Measurements from ENCODE around the gene TRPT1.

The TRPT1 gene

DNA sequence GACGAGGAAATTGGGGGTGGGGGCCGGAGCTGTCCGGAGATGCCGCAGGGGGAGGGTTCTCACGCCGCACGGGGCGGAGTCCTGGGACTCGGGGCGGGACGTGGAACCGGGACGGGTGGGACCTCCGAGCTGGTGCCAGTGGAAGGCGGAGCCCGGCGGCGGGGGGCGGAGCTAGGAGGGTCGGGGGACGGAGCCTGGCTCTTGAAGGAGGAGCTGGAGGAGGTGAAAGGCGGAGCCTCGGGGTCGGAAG, 15.2 kb upstream of the TRPT1 start:
- peak; percentile 82 for ATAC-seq
- TF ChIP-seq BACH2 (CRISPR knock-in tag; IDR thresholded peaks at IDR 0.05; ENCODE audit: borderline replicate concordance), result no peak
- TF ChIP-seq ZFP30 (CRISPR knock-in tag; IDR thresholded peaks at IDR 0.05), result no peak
- no peak for TF ChIP-seq ZNF8 (CRISPR knock-in tag; IDR thresholded peaks at IDR 0.05)
- TF ChIP-seq CSDC2 (CRISPR knock-in tag; IDR thresholded peaks at IDR 0.05), result no peak

DNA sequence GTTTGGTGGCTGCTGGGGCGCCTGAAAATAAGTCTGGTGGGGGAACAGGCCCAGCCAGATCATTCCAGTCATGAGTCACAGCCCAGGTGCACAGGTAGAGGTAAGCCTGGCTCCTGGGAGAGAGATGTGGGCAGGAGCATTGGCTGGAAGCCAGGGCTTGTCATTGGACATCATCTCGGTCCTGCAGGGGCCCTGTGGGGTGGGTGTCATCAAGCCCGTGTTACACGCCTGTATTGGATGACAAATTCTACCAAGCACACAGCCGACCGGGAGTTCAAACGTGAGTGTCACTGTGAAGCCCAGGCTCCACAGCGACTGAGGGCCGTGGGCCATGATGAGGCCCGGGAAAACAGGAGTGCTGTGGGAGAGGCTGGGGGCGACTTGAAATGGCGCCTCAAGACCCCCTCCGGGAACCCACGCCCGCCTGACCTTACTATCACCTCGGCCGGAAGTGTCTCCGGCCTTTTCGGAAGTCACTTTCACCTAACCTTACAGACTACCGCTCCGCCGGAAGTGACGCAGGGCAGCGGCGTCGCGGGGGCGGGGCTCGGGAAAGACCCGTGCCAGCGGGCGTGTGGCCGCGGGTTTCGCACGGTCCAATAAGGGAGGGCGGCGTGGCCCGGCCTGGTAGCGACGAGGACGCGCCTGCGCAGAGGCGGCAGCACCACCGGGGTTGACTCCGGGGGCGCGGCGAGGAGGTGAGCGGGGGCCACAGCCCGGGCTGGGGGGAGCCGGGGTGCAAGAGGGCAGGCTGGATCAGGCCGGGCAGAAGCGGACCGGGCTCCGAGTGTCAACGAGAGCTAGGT, 14.7 kb upstream of the TRPT1 start, which contains the start of gene FKBP2:
TSS of gene FKBP2 (plus strand) at position 661 of the 806 bp plus-strand sequence. CDS start 1,293 bp downstream, outside the sequence.
- TF ChIP-seq, protein P1, sequence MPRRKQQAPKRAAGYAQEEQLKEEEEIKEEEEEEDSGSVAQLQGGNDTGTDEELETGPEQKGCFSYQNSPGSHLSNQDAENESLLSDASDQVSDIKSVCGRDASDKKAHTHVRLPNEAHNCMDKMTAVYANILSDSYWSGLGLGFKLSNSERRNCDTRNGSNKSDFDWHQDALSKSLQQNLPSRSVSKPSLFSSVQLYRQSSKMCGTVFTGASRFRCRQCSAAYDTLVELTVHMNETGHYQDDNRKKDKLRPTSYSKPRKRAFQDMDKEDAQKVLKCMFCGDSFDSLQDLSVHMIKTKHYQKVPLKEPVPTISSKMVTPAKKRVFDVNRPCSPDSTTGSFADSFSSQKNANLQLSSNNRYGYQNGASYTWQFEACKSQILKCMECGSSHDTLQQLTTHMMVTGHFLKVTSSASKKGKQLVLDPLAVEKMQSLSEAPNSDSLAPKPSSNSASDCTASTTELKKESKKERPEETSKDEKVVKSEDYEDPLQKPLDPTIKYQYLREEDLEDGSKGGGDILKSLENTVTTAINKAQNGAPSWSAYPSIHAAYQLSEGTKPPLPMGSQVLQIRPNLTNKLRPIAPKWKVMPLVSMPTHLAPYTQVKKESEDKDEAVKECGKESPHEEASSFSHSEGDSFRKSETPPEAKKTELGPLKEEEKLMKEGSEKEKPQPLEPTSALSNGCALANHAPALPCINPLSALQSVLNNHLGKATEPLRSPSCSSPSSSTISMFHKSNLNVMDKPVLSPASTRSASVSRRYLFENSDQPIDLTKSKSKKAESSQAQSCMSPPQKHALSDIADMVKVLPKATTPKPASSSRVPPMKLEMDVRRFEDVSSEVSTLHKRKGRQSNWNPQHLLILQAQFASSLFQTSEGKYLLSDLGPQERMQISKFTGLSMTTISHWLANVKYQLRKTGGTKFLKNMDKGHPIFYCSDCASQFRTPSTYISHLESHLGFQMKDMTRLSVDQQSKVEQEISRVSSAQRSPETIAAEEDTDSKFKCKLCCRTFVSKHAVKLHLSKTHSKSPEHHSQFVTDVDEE (CRISPR knock-in tag; IDR thresholded peaks at IDR 0.05), result no peak
- TF ChIP-seq, protein P2, sequence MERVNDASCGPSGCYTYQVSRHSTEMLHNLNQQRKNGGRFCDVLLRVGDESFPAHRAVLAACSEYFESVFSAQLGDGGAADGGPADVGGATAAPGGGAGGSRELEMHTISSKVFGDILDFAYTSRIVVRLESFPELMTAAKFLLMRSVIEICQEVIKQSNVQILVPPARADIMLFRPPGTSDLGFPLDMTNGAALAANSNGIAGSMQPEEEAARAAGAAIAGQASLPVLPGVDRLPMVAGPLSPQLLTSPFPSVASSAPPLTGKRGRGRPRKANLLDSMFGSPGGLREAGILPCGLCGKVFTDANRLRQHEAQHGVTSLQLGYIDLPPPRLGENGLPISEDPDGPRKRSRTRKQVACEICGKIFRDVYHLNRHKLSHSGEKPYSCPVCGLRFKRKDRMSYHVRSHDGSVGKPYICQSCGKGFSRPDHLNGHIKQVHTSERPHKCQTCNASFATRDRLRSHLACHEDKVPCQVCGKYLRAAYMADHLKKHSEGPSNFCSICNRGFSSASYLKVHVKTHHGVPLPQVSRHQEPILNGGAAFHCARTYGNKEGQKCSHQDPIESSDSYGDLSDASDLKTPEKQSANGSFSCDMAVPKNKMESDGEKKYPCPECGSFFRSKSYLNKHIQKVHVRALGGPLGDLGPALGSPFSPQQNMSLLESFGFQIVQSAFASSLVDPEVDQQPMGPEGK (CRISPR knock-in tag; IDR thresholded peaks at IDR 0.05; ENCODE audit: borderline replicate concordance), result peak; percentile 79
- peak; percentile 60 for ATAC-seq

DNA sequence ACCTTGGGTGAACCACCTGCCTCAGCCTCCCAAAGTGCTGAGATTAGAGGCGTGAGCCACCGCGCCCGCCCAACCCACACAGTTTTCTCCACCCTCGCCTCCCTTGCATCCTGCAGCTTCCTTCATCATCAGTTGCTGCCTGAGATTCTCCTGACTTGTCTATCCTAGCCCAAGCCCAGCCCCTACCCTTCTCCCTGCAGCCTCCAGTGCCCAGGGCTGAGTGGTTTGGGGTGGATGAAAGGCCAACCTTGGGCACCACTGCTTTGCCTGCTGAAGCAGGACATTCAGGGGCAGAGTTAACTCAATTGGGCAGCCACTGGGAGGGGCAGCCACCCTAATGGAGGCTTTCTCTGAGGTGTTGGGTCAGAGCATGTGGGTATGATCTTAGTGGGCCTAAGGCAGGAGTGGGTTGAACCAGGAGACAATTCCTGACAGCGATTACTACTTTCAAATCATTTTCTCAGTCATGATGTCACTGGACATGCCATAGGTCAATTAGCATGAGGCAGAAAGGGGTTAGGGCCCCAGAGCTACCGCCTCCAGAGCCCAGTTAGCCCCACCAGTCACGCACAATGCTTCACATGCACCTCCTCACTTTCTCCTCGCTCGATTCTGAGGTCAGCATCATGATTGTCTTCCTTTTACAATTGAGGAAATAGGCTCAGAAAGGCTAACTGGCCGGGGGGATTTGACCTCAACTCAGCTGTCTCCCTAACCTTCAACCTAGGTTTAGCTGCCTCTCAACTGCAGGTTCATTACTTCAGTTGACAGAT, 13.9 kb upstream of the TRPT1 start:
- TF ChIP-seq, protein P3, sequence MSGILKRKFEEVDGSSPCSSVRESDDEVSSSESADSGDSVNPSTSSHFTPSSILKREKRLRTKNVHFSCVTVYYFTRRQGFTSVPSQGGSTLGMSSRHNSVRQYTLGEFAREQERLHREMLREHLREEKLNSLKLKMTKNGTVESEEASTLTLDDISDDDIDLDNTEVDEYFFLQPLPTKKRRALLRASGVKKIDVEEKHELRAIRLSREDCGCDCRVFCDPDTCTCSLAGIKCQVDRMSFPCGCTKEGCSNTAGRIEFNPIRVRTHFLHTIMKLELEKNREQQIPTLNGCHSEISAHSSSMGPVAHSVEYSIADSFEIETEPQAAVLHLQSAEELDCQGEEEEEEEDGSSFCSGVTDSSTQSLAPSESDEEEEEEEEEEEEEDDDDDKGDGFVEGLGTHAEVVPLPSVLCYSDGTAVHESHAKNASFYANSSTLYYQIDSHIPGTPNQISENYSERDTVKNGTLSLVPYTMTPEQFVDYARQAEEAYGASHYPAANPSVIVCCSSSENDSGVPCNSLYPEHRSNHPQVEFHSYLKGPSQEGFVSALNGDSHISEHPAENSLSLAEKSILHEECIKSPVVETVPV (CRISPR knock-in tag; IDR thresholded peaks at IDR 0.05), result no peak
- TF ChIP-seq ESRRG (CRISPR knock-in tag; IDR thresholded peaks at IDR 0.05) (no peak), ZNF70 (CRISPR knock-in tag; IDR thresholded peaks at IDR 0.05) (no peak), CSDC2 (CRISPR knock-in tag; IDR thresholded peaks at IDR 0.05) (no peak), SNAI2 (CRISPR knock-in tag; IDR thresholded peaks at IDR 0.05) (no peak), ZNF565 (CRISPR knock-in tag; conservative IDR thresholded peaks at IDR 0.05; ENCODE audit: low read depth) (no peak), ZC3H10 (CRISPR knock-in tag; IDR thresholded peaks at IDR 0.05) (no peak), BACH2 (CRISPR knock-in tag; IDR thresholded peaks at IDR 0.05; ENCODE audit: borderline replicate concordance) (no peak), ZNF8 (CRISPR knock-in tag; IDR thresholded peaks at IDR 0.05) (no peak), TOX (CRISPR knock-in tag; IDR thresholded peaks at IDR 0.05; ENCODE audit: borderline replicate concordance) (no peak), ZFP30 (CRISPR knock-in tag; IDR thresholded peaks at IDR 0.05) (no peak), ZFP3 (CRISPR knock-in tag; IDR thresholded peaks at IDR 0.05) (no peak), ISL1 (CRISPR knock-in tag; IDR thresholded peaks at IDR 0.05) (no peak), ARNTL (CRISPR knock-in tag; IDR thresholded peaks at IDR 0.05; ENCODE audit: borderline replicate concordance, low read depth) (no peak)
- TF ChIP-seq, protein P1 (CRISPR knock-in tag; IDR thresholded peaks at IDR 0.05), result no peak
- TF ChIP-seq, protein P4, sequence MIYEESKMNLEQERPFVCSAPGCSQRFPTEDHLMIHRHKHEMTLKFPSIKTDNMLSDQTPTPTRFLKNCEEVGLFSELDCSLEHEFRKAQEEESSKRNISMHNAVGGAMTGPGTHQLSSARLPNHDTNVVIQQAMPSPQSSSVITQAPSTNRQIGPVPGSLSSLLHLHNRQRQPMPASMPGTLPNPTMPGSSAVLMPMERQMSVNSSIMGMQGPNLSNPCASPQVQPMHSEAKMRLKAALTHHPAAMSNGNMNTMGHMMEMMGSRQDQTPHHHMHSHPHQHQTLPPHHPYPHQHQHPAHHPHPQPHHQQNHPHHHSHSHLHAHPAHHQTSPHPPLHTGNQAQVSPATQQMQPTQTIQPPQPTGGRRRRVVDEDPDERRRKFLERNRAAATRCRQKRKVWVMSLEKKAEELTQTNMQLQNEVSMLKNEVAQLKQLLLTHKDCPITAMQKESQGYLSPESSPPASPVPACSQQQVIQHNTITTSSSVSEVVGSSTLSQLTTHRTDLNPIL (CRISPR knock-in tag; IDR thresholded peaks at IDR 0.05; ENCODE audit: low read depth), result no peak
- TF ChIP-seq, protein P5, sequence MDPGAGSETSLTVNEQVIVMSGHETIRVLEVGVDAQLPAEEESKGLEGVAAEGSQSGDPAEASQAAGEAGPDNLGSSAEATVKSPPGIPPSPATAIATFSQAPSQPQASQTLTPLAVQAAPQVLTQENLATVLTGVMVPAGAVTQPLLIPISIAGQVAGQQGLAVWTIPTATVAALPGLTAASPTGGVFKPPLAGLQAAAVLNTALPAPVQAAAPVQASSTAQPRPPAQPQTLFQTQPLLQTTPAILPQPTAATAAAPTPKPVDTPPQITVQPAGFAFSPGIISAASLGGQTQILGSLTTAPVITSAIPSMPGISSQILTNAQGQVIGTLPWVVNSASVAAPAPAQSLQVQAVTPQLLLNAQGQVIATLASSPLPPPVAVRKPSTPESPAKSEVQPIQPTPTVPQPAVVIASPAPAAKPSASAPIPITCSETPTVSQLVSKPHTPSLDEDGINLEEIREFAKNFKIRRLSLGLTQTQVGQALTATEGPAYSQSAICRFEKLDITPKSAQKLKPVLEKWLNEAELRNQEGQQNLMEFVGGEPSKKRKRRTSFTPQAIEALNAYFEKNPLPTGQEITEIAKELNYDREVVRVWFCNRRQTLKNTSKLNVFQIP (CRISPR knock-in tag; IDR thresholded peaks at IDR 0.05; ENCODE audit: borderline replicate concordance, low read depth), result no peak
- TF ChIP-seq, protein P2 (CRISPR knock-in tag; IDR thresholded peaks at IDR 0.05; ENCODE audit: borderline replicate concordance), result no peak
- no peak for ATAC-seq
